ENCODE data around the gene CADPS. TPM values are rescaled to one million over a fixed set of nuclear protein-coding genes. Genes with fewer than 3 reads are reported as not detected.

The CADPS gene
- total and polyA plus RNA-seq, 12 donors, result 1.4 to 36.6 (median 21.6) TPM

- no peak for TF ChIP-seq CTCF (IDR thresholded peaks at IDR 0.05)
- Histone ChIP-seq H3K36me3 (no peaks in the 10 kb centered on the region), H3K27ac (no peak overlapping the region), H3K4me3 (no peak overlapping the region), H3K27me3 (no peaks in the 10 kb centered on the region), H3K9me3 (no peaks in the 10 kb centered on the region), H3K4me1 (no peaks in the 10 kb centered on the region)
- DNase-seq, result no peak
- intact Hi-C loops (cut with DNase I), result no loop called here
- 58 to 64% methylated on average over 3 of the region's 3 CpGs for WGBS, 2 donors
- ATAC-seq, result no peak
These were observed 459.1 kb downstream of the CADPS start for GRCh38 chr3:62416144-62416543.

- no peak overlapping the region for H3K27ac ChIP-seq
- 51 to 54% methylated on average over 9 of the region's 9 CpGs for WGBS, 2 donors
- DNase-seq, result no peak
- no peaks in the 10 kb centered on the region for H3K4me1 ChIP-seq
- no peak overlapping the region for H3K4me3 ChIP-seq
- ATAC-seq, result no peak
- intact Hi-C loops (cut with DNase I), result no loop called here
- no peaks in the 10 kb centered on the region for H3K27me3 ChIP-seq
- TF ChIP-seq CTCF (IDR thresholded peaks at IDR 0.05), result no peak
- no peaks in the 10 kb centered on the region for H3K36me3 ChIP-seq
- no peaks in the 10 kb centered on the region for H3K9me3 ChIP-seq
These were observed 459.9 kb downstream of the CADPS start for GRCh38 chr3:62415312-62415801.

- intact Hi-C loops (cut with DNase I), result no loop called here
These were observed 460.4 kb downstream of the CADPS start for GRCh38 chr3:62414786-62415185.

GRCh38 chr3:62413687-62414086, 461.5 kb downstream of the CADPS start:
- Histone ChIP-seq H3K4me1 (no peaks in the 10 kb centered on the region), H3K4me3 (no peak overlapping the region), H3K27me3 (no peaks in the 10 kb centered on the region), H3K27ac (no peak overlapping the region), H3K36me3 (no peaks in the 10 kb centered on the region), H3K9me3 (no peaks in the 10 kb centered on the region)
- no peak for ATAC-seq
- no peak for DNase-seq
- 74 to 86% methylated on average over 2 of the region's 2 CpGs for WGBS, 2 donors
- intact Hi-C loops (cut with DNase I), result no loop called here
- no peak for TF ChIP-seq CTCF (IDR thresholded peaks at IDR 0.05)

More at GRCh38 chr3:62414786-62415185, 460.4 kb downstream of the CADPS start:
- H3K27me3 ChIP-seq, result no peaks in the 10 kb centered on the region
- no peak for ATAC-seq
- no peak overlapping the region for H3K27ac ChIP-seq
- no peaks in the 10 kb centered on the region for H3K4me1 ChIP-seq
- no peaks in the 10 kb centered on the region for H3K36me3 ChIP-seq
- WGBS, 2 donors, result 70 to 72% methylated on average over 11 of the region's 11 CpGs
- no peaks in the 10 kb centered on the region for H3K9me3 ChIP-seq
- DNase-seq, result no peak
- H3K4me3 ChIP-seq, result no peak overlapping the region
- TF ChIP-seq CTCF (IDR thresholded peaks at IDR 0.05), result no peak
